HepG2 (cell line): ENCODE results near the gene HDLBP. TPM values are rescaled to one million over a fixed set of nuclear protein-coding genes. Genes with fewer than 3 reads are reported as not detected.

Source experiments
- CBX2 ChIP-seq, 2 experiments: fragments of 200-600 bp in 1 of 2; sonication (generic); formaldehyde crosslinking in 1 of 2; IDR thresholded peaks; 2 replicates each; pipeline versions ENCODE4 v1.7.0 to v1.8.1; 2018 to 2022; ENCODE audit warnings: low read depth in 2 of 2, low read length in 1 of 2, mild to moderate bottlenecking in 1 of 2, missing genetic modification reagents in 1 of 2
- EP300 ChIP-seq, 3 experiments: sonication (generic) in 1 of 3; formaldehyde crosslinking in 1 of 3; IDR thresholded peaks; 2 replicates each; pipeline versions ENCODE4 v1.5.1 to v1.6.1; 2011 to 2020; ENCODE audit warnings: low read depth in 2 of 3, low read length in 2 of 3, borderline replicate concordance in 1 of 3, improper control_type of control experiment in 1 of 3, mild to moderate bottlenecking in 1 of 3, missing genetic modification reagents in 1 of 3, moderate library complexity in 1 of 3
- GMEB1 ChIP-seq: sonication (generic); formaldehyde crosslinking; IDR thresholded peaks from 2 replicates; pipeline ENCODE4 v1.5.1; 2020; ENCODE audit warnings: missing genetic modification reagents, mild to moderate bottlenecking, borderline replicate concordance
- HCFC1 ChIP-seq: fragments of 150-350 bp; IDR thresholded peaks from 2 replicates; pipeline ENCODE4 v1.6.1; 2014; ENCODE audit warnings: low read depth, low read length
- IRF2 ChIP-seq: IDR thresholded peaks from 2 replicates; pipeline ENCODE4 v1.6.1; 2018; ENCODE audit warnings: missing genetic modification reagents, missing compliant biosample characterization
- KDM5B ChIP-seq: sonication (generic); formaldehyde crosslinking; IDR thresholded peaks from 2 replicates; pipeline ENCODE4 v1.4.0; 2020; ENCODE audit warnings: missing genetic modification reagents, mild to moderate bottlenecking, borderline replicate concordance
- MAFG ChIP-seq: sonication (generic); formaldehyde crosslinking; IDR thresholded peaks from 2 replicates; pipeline ENCODE4 v1.5.1; 2020; ENCODE audit warnings: mild to moderate bottlenecking, missing genetic modification reagents
- NFKBIZ ChIP-seq: IDR thresholded peaks from 2 replicates; pipeline ENCODE4 v1.6.1; 2018; ENCODE audit warnings: missing genetic modification reagents, missing compliant biosample characterization
- PAF1 ChIP-seq: IDR thresholded peaks from 2 replicates; pipeline ENCODE4 v1.6.1; 2016; ENCODE audit warnings: missing genetic modification reagents, missing compliant biosample characterization
- PTBP1 ChIP-seq: fragments of 200-400 bp; formaldehyde crosslinking; IDR thresholded peaks from 2 replicates; pipeline ENCODE4 v1.6.1; 2018; ENCODE audit warnings: low read length, low read depth; ENCODE audit not compliant: poor library complexity, severe bottlenecking
- RXRA ChIP-seq: sonication (generic); formaldehyde crosslinking; IDR thresholded peaks from 2 replicates; pipeline ENCODE4 v1.5.1; 2020; ENCODE audit warnings: missing genetic modification reagents
- SP140L ChIP-seq: sonication (generic); formaldehyde crosslinking; IDR thresholded peaks from 2 replicates; pipeline ENCODE4 v1.4.0; 2020; ENCODE audit warnings: missing genetic modification reagents, borderline replicate concordance
- TCF7 ChIP-seq: sonication (generic); IDR thresholded peaks from 2 replicates; pipeline ENCODE4 v1.6.1; 2016; ENCODE audit warnings: antibody characterized with exemption, low read depth
- ZFP1 ChIP-seq: IDR thresholded peaks from 2 replicates; pipeline ENCODE4 v1.6.1; 2016
- ZNF17 ChIP-seq: sonication (generic); formaldehyde crosslinking; IDR thresholded peaks from 2 replicates; pipeline ENCODE4 v1.5.0; 2020; ENCODE audit warnings: mild to moderate bottlenecking, missing genetic modification reagents
- ZNF275 ChIP-seq: sonication (generic); formaldehyde crosslinking; IDR thresholded peaks from 2 replicates; pipeline ENCODE4 v1.8.0; 2022; ENCODE audit warnings: missing genetic modification reagents, mild to moderate bottlenecking, inconsistent platforms, borderline replicate concordance
- ZNF335 ChIP-seq: sonication (generic); formaldehyde crosslinking; IDR thresholded peaks from 2 replicates; pipeline ENCODE4 v1.4.0; 2020; ENCODE audit warnings: missing genetic modification reagents
- ZNF598 ChIP-seq: sonication (generic); formaldehyde crosslinking; IDR thresholded peaks from 2 replicates; pipeline ENCODE4 v1.5.1; 2020; ENCODE audit warnings: mild to moderate bottlenecking, missing genetic modification reagents, borderline replicate concordance
- ZNF772 ChIP-seq: sonication (generic); formaldehyde crosslinking; IDR thresholded peaks from 2 replicates; pipeline ENCODE4 v1.5.0; 2020; ENCODE audit warnings: mild to moderate bottlenecking, missing genetic modification reagents
- polyA plus RNA-seq, 8 experiments: library from polyadenylated mRNA; depleted of rRNA in 3 of 8; stranded (reverse) in 7 of 8; unstranded in 1 of 8; fragments of >200 nt; fragmentation: Illumina TruSeq in 4 of 8; extraction: Trizol in 4 of 8; gene quantifications; 2 replicates each; pipeline versions ENCODE4 v1.2.1 to v1.2.3, GENCODE V29; 2011 to 2016; ENCODE audit warnings: low read depth in 4 of 8, missing spikeins in 1 of 8, mixed read lengths in 1 of 8; ENCODE audit not compliant: insufficient read depth in 1 of 8
- total RNA-seq, 5 experiments: library from RNA; depleted of rRNA; stranded (reverse); fragments of >200 nt; fragmentation: Illumina TruSeq; extraction: Trizol; gene quantifications; 2 replicates each; pipeline ENCODE4 v1.2.3, GENCODE V29; 2016; ENCODE audit warnings: low read depth in 1 of 5
- TF ChIP-seq, protein P1 (sequence below): sonication (generic); formaldehyde crosslinking; IDR thresholded peaks from 2 replicates; pipeline ENCODE4 v1.5.0; 2020; ENCODE audit warnings: mild to moderate bottlenecking, missing genetic modification reagents, borderline replicate concordance

Gene HDLBP
- total and polyA plus RNA-seq, 2 of the 13 experiments (the other 11 are each of a cell fraction or from before 2014, with no cell fraction given) = 464 to 707 TPM

- TF ChIP-seq PTBP1 = peak; percentile 81
- TF ChIP-seq ZNF772 (CRISPR knock-in tag) = 0 out of 2 replicates have a peak, but pooled peaks have one; percentile 89
- no peak for TF ChIP-seq ZNF335 (CRISPR knock-in tag)
- TF ChIP-seq EP300 (IDR thresholded peaks at IDR 0.05; ENCODE audit: low read depth in 2 of 2, low read length in 2 of 2) = no peak
- TF ChIP-seq EP300 (CRISPR knock-in tag; IDR thresholded peaks at IDR 0.05; ENCODE audit: borderline replicate concordance) = no peak
- TF ChIP-seq GMEB1 (CRISPR knock-in tag) = no peak; the same call in 1 of the 2 replicates
- peak; percentile 92 for TF ChIP-seq RXRA (CRISPR knock-in tag)
- no peak for TF ChIP-seq CBX2 (IDR thresholded peaks at IDR 0.05; ENCODE audit: low read depth, low read length)
- TF ChIP-seq CBX2 (CRISPR knock-in tag; IDR thresholded peaks at IDR 0.05; ENCODE audit: low read depth) = no peak; the same call in 1 of the 2 replicates
- no peak; the same call in 1 of the 2 replicates for TF ChIP-seq IRF2
- TF ChIP-seq HCFC1 = no peak
- TF ChIP-seq MAFG (CRISPR knock-in tag) = peak; percentile 12; the same call in 1 of the 2 replicates
- no peak for TF ChIP-seq SP140L (CRISPR knock-in tag)
- TF ChIP-seq ZFP1 = no peak
- TF ChIP-seq PAF1 (CRISPR knock-in tag) = 0 out of 2 replicates have a peak, but pooled peaks have one; percentile 59
- no peak for TF ChIP-seq TCF7
- TF ChIP-seq, protein P1, sequence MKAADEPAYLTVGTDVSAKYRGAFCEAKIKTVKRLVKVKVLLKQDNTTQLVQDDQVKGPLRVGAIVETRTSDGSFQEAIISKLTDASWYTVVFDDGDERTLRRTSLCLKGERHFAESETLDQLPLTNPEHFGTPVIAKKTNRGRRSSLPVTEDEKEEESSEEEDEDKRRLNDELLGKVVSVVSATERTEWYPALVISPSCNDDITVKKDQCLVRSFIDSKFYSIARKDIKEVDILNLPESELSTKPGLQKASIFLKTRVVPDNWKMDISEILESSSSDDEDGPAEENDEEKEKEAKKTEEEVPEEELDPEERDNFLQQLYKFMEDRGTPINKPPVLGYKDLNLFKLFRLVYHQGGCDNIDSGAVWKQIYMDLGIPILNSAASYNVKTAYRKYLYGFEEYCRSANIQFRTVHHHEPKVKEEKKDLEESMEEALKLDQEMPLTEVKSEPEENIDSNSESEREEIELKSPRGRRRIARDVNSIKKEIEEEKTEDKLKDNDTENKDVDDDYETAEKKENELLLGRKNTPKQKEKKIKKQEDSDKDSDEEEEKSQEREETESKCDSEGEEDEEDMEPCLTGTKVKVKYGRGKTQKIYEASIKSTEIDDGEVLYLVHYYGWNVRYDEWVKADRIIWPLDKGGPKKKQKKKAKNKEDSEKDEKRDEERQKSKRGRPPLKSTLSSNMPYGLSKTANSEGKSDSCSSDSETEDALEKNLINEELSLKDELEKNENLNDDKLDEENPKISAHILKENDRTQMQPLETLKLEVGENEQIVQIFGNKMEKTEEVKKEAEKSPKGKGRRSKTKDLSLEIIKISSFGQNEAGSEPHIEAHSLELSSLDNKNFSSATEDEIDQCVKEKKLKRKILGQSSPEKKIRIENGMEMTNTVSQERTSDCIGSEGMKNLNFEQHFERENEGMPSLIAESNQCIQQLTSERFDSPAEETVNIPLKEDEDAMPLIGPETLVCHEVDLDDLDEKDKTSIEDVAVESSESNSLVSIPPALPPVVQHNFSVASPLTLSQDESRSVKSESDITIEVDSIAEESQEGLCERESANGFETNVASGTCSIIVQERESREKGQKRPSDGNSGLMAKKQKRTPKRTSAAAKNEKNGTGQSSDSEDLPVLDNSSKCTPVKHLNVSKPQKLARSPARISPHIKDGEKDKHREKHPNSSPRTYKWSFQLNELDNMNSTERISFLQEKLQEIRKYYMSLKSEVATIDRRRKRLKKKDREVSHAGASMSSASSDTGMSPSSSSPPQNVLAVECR = peak; percentile 69; the same call in 1 of the 2 replicates
- no peak; the same call in 1 of the 2 replicates for TF ChIP-seq ZNF275 (CRISPR knock-in tag)
- no peak; the same call in 1 of the 2 replicates for TF ChIP-seq KDM5B (CRISPR knock-in tag)
- TF ChIP-seq ZNF598 (CRISPR knock-in tag) = no peak
- no peak for TF ChIP-seq ZNF17
- TF ChIP-seq NFKBIZ (CRISPR knock-in tag) = 0 out of 2 replicates have a peak, but pooled peaks have one; percentile 24
Measured at GRCh38 chr2:241315879-241316631, 583 bp upstream of the HDLBP start, which contains the start of gene SEPTIN2 (continued).
